ENCODE results near the gene HOXA3.

Gene HOXA3

GRCh38 chr7:27188386-27189294 is 36.3 kb upstream of the HOXA3 start (continued):
- TF ChIP-seq TSHZ2 (CRISPR knock-in tag; IDR thresholded peaks at IDR 0.05) (no peak), BACH2 (CRISPR knock-in tag; IDR thresholded peaks at IDR 0.05; ENCODE audit: borderline replicate concordance) (no peak)

GRCh38 chr7:27187475-27188385 is 35.3 kb upstream of the HOXA3 start:
- ATAC-seq, result no peak
- TF ChIP-seq TSHZ2 (CRISPR knock-in tag; IDR thresholded peaks at IDR 0.05), result no peak
- TF ChIP-seq ISL1 (CRISPR knock-in tag; IDR thresholded peaks at IDR 0.05), result no peak
- no peak for TF ChIP-seq ARNTL (CRISPR knock-in tag; IDR thresholded peaks at IDR 0.05; ENCODE audit: borderline replicate concordance, low read depth)
- TF ChIP-seq POU6F1 (CRISPR knock-in tag; IDR thresholded peaks at IDR 0.05; ENCODE audit: borderline replicate concordance, low read depth), result no peak
- no peak for TF ChIP-seq ZNF565 (CRISPR knock-in tag; conservative IDR thresholded peaks at IDR 0.05; ENCODE audit: low read depth)
- TF ChIP-seq RARB (CRISPR knock-in tag; IDR thresholded peaks at IDR 0.05), result no peak
- no peak for TF ChIP-seq CSRNP3 (CRISPR knock-in tag; IDR thresholded peaks at IDR 0.05)
- no peak for TF ChIP-seq PATZ1 (CRISPR knock-in tag; IDR thresholded peaks at IDR 0.05; ENCODE audit: borderline replicate concordance)
- no peak for TF ChIP-seq ZNF70 (CRISPR knock-in tag; IDR thresholded peaks at IDR 0.05)
- no peak for TF ChIP-seq ZFP30 (CRISPR knock-in tag; IDR thresholded peaks at IDR 0.05)
- no peak for TF ChIP-seq ESRRG (CRISPR knock-in tag; IDR thresholded peaks at IDR 0.05)
- TF ChIP-seq BACH2 (CRISPR knock-in tag; IDR thresholded peaks at IDR 0.05; ENCODE audit: borderline replicate concordance), result no peak
- TF ChIP-seq PPARA (CRISPR knock-in tag; IDR thresholded peaks at IDR 0.05; ENCODE audit: borderline replicate concordance), result no peak
- no peak for TF ChIP-seq OSR1 (CRISPR knock-in tag; IDR thresholded peaks at IDR 0.05)
- TF ChIP-seq ZNF8 (CRISPR knock-in tag; IDR thresholded peaks at IDR 0.05), result no peak
- TF ChIP-seq TOX (CRISPR knock-in tag; IDR thresholded peaks at IDR 0.05; ENCODE audit: borderline replicate concordance), result no peak
